HG02840 (cell line): ENCODE measurements around the gene ATP2B2.

Experiments used
- ATAC-seq: cut with Tn5 transposase; IDR thresholded peaks from one replicate; pipeline ENCODE4 v1.9.1; 2021; ENCODE audit warnings: mild to moderate bottlenecking, moderate library complexity, moderate number of reproducible peaks; ENCODE audit not compliant: unreplicated experiment, low FRiP score

The ATP2B2 gene

DNA sequence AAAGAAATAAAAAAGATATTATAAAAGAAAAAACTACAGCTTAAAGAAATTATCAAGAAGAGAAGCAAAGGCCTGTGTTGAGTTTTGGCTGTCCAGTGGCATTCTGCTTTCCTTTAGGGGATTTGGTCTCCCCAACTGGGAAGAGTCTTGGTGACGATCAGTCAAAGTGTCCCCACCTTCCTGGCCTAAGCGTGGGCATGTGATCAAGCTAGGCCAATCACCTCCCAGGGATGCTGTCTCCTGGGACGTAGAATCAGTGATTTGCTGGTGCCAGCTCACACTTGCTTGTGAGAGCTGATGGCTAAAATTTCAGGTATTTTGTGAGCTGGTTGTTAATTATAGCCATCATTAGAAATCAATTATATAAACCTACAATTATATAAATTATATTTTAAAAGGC is 69.5 kb downstream of the ATP2B2 start:
- no peak for ATAC-seq

GRCh38 chr3:10434938-10435336 is 70.4 kb downstream of the ATP2B2 start:
- no peak for ATAC-seq

GRCh38 chr3:10434144-10434937 is 71.0 kb downstream of the ATP2B2 start:
- no peak for ATAC-seq

DNA sequence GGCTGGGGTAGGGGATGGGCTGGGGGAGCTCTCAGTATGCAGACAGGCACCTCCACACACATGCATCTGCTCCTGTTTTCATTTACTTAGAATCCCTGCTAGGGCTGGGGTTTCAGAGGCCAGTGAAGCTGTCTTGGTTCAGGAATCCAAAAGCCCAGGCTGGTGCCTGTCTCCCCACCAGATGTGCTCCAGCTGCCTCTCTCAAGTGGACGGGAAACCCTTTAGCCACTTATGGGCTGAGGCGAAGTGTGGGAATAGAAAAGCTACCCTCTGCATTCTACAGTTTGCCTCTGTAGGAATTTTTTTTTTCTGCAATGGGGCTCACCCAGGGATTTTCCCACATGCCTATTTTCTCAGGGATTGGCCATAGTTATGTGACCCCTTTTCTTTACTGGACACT is 72.5 kb downstream of the ATP2B2 start:
- no peak for ATAC-seq

DNA sequence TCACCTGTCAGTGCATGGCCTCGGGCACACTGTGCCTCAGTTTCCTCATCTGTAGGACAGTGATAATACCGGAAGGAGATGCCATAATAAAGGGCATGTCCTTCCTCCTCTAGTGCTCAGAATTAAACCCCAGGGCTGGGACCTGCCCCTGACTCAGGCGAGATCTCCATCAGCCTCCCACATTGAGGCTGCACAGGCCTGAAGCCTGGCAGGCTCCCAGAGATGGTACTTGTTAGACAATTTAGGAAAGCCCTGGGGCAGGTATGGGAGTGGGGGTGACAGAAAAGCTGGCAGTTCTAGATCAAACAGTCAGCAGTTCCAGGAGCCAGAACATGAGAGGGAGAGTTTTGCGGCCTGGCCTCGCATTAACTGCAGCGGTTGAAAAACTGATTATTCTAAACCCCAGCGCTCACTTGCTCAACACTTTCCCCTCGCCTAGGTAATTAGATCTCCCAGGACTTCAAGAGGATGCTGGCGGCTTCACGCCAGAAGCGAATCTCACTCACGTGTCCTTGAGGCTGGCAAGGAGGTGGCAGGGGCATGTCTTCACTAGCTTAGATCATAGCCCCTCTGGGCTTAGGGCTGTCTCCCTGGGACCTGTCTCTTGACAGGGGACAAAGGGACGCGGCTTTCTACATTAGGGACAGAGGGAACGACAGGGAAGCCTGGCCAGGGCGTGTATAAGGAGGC is 73.1 kb downstream of the ATP2B2 start:
- ATAC-seq: no peak

DNA sequence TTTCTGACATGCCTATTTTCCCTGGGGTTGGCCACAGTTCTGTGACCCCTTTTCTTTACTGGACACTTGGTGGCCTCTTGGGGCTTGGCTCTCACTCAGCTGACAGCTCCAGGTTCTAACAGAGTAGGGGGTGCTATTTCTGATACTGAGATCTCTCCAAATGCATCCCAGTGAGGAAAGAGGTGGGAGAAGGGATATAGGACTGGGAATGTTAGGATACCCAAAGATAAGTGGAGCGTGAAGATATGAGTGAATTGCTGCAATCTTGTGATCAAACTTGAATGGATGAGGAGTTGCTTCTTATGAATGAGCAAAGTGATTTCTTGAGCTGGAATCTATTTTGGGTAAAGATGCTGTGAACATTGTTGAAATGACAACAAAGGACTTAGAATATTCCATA is 74.6 kb downstream of the ATP2B2 start:
- no peak for ATAC-seq

DNA sequence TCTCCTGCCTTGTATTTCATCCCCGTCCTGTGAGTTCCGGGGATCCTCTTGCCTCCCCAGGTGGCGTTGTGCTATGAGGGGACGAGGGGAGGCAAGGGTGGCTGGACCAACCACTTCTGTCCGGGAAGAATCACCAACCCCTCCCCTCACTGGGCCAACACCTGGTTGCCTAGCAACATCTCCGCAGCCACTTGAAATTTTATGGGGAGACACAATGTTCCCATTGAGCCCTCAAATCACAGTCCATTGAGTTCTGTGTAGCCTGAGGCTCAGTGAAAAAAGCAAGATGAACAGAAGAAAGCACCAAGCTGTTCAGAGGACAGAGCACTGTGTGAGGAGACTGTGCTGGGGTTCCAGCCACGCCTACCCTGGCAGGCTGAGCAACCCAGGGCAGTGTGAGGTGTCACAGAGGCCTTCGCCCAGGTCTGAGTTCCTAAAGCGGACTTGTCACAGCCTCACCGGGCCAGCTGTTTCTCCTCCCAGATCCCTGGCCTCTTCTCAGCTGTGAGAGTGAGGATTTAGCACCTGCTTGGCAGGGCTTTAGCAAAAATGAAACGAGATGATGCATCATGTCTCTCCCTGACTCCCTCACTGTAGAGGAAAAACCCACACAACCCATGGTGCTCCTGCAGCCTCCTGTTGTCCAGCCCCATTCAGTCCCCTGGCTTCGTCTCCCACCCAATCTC is 76.8 kb downstream of the ATP2B2 start:
- no peak for ATAC-seq

- ATAC-seq: no peak
These were observed 78.8 kb downstream of the ATP2B2 start for GRCh38 chr3:10426346-10427220.

GRCh38 chr3:10423171-10423882 is 82.1 kb downstream of the ATP2B2 start:
- ATAC-seq: no peak

DNA sequence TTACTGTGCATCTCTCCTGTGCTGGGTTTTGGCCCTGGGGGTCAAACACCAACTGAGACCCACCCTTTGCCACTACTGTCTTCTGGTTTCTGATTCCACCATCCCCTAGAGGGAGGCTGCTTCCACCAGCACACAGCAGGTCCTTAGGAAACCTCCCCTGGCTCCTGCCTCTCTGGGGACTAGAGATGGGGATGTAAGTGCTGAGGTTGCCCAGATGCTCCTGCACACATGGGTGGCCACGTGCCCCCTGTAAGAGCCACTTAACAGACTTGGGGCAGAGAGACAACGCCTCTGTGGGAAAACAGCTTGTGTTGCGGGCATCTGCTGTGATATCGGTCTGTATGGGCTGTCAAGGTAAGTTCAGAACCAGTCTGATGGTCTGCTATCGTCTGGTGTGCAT is 83.4 kb downstream of the ATP2B2 start:
- no peak for ATAC-seq

DNA sequence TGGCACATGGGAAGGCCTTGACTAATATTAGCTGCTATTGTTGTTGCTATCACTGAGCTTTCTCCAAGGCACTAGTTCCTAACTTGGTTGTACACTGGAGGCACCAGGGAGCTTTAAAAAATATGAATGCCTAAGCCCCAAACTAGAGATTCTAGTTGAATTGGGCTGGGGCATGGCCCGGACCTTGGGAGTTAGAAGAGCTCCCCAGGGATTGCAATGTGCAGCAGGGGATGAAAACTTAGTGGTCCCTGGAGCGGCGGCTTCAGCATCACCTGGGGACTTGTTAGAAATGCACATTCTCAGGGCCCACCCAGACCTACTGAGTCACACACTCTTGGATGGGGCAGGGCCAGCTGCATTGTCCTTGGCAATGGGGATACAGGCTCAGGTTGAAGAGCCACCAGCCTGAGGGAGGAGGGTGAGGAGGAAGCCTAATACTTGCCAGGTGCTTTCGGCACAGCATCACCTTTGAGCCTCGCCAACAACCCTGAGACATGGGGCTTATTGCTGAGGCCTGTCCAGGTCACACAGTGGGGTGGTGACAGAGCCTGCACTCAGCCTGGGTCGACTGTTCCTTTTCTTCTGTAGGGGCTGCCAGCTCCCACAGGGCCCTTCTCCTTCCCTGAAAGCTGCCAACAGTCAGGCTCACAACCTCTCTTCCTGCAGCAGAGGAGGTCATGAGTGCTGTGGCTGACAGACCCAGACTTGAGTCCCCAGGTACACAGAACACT is 84.5 kb downstream of the ATP2B2 start:
- ATAC-seq: no peak

DNA sequence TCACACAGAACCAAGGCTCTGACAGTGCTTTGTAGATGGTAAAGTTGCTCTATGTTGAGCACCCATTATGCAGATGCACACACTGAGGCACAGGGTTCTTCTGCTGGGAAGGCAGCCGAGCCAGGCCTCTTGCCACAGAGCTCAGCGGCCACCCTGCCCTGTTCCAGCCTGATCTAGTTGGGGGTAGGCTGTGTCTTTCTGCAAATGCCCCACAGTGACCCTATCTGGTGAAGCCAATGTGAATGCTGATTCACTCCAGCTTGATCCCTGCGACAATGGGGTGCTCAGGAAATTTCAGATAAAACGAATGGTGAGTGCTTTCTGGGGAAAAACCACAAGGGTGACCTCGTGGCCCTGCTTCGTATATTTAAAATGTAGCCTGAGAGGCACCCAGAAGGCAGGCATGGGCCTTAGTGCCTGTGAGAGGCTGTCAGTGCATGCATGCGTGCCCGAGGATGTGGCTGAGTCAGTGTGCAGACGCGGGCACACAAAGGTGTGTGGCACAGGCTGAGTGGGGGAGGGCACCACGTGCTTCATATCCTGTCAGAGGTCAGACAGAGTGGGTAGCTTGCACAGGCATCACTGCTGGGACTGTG is 85.7 kb downstream of the ATP2B2 start:
- no peak for ATAC-seq

DNA sequence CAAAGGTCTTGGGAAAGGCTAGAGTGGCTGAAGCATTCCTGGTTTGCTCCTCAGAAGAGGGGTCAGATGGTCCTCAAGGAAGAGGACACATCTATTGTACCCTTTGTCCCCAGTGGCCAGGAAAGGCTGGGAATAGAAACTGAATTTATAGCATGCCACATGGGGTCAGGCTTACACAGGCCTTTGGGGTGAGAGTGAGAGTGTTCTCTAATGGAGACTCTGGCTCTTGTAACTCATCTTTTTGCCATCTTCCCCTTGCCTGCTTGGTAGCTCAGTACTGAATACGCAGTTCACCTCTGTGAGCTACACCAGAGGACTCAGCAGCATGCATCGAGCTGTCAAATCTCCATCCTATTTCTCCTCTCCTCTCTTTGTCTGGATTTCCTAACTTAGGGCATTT is 87.5 kb downstream of the ATP2B2 start:
- no peak for ATAC-seq

DNA sequence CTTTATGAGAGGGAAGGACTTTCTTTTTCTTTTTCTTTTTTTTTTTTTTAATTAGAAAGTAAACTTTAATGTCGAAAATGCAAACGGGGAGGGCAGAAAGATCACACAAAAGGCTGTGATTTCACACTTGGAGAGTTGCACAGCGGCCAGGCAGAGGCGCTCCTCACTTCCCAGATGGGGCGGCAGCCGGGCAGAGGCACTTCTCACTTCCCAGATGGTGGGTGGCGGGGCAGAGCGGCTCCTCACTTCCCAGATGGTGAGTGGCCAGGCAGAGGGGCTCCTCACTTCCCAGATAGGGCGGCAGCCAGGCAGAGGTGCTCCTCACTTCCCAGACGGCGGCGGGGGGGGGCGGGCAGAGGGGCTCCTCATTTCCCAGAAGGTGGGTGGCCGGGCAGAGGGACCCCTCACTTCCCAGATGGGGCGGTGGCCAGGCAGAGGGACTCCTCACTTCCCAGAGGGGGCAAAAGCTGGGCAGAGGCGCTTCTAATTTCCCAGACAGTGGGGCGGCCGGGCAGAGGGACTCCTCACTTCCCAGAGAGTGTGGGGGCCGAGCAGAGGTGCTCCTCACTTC is 88.6 kb downstream of the ATP2B2 start:
- ATAC-seq: no peak

DNA sequence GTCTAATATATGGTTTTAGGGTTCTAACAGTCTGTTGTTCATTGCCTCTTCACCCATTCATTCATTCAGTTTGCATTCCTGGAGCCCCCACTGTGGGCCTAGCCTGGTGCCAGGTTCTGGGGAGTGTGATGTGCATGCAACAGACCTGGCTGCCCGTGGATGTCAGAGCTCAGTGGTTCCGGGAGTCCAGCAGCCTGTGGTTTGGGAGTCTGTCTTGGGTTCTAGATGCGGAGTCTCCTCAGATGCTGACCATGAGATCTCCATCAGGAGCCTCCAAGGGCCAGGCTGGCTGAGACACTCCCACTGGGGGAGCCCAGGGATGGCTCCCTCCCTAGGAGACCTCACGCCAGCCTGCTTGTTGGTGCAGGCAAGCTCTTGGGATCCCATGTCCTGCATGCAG is 92.3 kb downstream of the ATP2B2 start:
- ATAC-seq: no peak

DNA sequence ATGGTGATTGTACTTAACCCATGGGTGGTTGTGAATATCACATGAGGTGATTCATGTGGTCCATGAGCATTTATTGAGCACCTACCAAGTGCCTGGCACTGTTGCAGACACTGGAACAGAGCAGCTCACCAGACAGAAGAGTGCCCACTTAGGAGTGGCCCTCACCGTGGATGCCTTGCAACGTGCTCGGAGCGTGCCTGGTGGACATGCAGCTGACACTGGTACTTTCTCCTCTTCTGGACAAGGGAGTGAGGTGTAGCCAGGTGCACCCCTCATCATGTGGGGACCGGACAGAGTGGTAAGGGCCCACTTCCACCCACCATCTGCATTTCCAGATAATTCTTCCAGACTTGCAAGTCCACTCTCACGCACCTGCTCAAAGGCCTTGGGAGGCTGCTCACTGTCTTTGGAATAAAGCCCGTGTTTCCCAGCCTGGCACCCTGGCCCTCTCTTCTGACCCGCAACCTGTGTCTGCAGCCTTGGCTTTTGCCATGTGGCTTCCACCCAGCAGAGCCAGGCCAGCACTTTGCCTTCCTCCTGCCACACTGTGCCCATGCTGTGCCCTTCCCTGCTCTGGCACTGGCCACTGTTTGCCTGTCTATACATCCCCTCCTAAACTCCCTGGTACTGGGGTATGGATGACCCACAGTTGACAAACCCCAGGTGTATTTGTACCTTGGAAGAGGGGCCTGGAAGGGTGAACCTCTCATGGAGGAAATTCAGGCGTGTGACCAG is 93.6 kb downstream of the ATP2B2 start:
- ATAC-seq: no peak

GRCh38 chr3:10410383-10411002 is 94.9 kb downstream of the ATP2B2 start:
- no peak for ATAC-seq
